ENCODE measurements around the gene RHOG. TPM values are rescaled to one million over a fixed set of nuclear protein-coding genes. Genes with fewer than 3 reads are reported as not detected.

The RHOG gene
- total and polyA plus RNA-seq, 2 experiments from 2014 or later, result 18.0 to 36.9 TPM

GRCh38 chr11:3810446-3810845 is 30.3 kb downstream of the RHOG start:
- Histone ChIP-seq H3K9me3 (ENCODE audit: low read depth) (no peaks in the 10 kb centered on the region), H3K36me3 (replicated peaks; ENCODE audit: insufficient read depth, low read depth) (no peaks in the 10 kb centered on the region), H3K9me2 (replicated peaks; ENCODE audit: insufficient read depth) (no peaks in the 10 kb centered on the region), H2AFZ (no peak overlapping the region), H3K4me3 (no peak overlapping the region), H4K20me1 (ENCODE audit: insufficient read depth, poor library complexity, severe bottlenecking) (no peaks in the 10 kb centered on the region), H3K27ac (no peak overlapping the region), H3K79me2 (no peaks in the 10 kb centered on the region), H3K27me3 (no peaks in the 10 kb centered on the region), H3K4me2 (no peak overlapping the region), H3K4me1 (ENCODE audit: insufficient read depth) (no peaks in the 10 kb centered on the region)
- TF ChIP-seq EZH2phosphoT487 (IDR thresholded peaks at IDR 0.05; ENCODE audit: low read depth, severe bottlenecking, unreplicated experiment), result no peak
- no peak for TF ChIP-seq CTCF (IDR thresholded peaks at IDR 0.05; ENCODE audit: poor library complexity)
- no peak for TF ChIP-seq EZH2 (IDR thresholded peaks at IDR 0.05; ENCODE audit: borderline replicate concordance)
- no peak for DNase-seq (ENCODE audit: low spot score)
- WGBS (ENCODE audit: low lambda C conversion rate, missing lambda C conversion rate), result 79% methylated on average over 3 of the region's 3 CpGs

- H2AFZ ChIP-seq, result no peak overlapping the region
- H3K27me3 ChIP-seq, result no peaks in the 10 kb centered on the region
- no peaks in the 10 kb centered on the region for H3K9me3 ChIP-seq (ENCODE audit: low read depth)
- WGBS (ENCODE audit: low lambda C conversion rate, missing lambda C conversion rate), result 93% methylated on average over 1 of the region's 1 CpG
- H3K27ac ChIP-seq, result no peak overlapping the region
- no peak for DNase-seq (ENCODE audit: low spot score)
- H3K4me1 ChIP-seq (ENCODE audit: insufficient read depth), result no peaks in the 10 kb centered on the region
- H3K4me3 ChIP-seq, result no peak overlapping the region
- no peaks in the 10 kb centered on the region for H3K79me2 ChIP-seq
- H4K20me1 ChIP-seq (ENCODE audit: insufficient read depth, poor library complexity, severe bottlenecking), result no peaks in the 10 kb centered on the region
- no peaks in the 10 kb centered on the region for H3K9me2 ChIP-seq (replicated peaks; ENCODE audit: insufficient read depth)
- H3K4me2 ChIP-seq, result peak overlapping the region; percentile 91
- TF ChIP-seq CTCF (IDR thresholded peaks at IDR 0.05; ENCODE audit: poor library complexity), result no peak
- TF ChIP-seq EZH2 (IDR thresholded peaks at IDR 0.05; ENCODE audit: borderline replicate concordance), result no peak
- TF ChIP-seq EZH2phosphoT487 (IDR thresholded peaks at IDR 0.05; ENCODE audit: low read depth, severe bottlenecking, unreplicated experiment), result no peak
- no peaks in the 10 kb centered on the region for H3K36me3 ChIP-seq (replicated peaks; ENCODE audit: insufficient read depth, low read depth)
Observed at GRCh38 chr11:3809624-3809928, 31.2 kb downstream of the RHOG start.

DNA sequence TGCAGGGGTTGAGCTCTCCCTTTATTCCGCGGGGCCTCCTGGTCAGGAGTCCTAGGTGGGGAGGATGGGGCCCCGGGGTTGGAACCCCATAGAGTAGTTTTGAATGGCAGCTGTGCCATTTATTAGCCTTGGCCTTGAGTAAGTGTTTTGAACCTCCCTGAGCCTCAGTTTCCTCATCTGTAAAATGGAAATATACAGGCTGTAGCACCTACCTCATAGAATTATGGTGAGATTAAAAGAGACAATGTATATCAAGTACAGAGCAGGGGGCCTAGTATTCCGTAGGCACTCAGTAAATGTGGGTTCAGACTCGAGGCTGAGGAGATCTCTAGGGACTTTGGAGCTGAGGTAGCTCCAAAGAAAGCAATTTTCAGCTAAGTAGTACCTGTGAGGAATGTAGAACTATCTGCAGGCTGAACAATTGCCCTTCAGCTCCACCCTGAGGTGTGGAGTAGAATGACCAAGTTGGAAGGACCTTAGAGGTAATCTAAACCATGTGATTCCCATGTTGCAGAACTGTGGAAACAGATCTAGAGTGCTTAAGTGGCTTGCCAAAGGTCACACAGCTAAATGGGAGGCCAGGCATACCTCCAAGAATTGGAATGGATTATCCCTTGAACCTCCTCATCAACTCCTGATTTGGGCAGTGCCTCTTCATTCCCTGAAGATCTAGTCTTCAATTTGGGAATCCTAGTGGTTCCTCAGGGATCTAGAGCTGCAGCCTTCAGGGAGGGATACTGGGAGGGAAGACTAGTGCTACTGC is 31.7 kb downstream of the RHOG start:
- Histone ChIP-seq H3K9me2 (replicated peaks; ENCODE audit: insufficient read depth) (no peaks in the 10 kb centered on the region), H3K27me3 (no peaks in the 10 kb centered on the region), H3K4me3 (peak overlapping the region; percentile 71), H4K20me1 (ENCODE audit: insufficient read depth, poor library complexity, severe bottlenecking) (no peaks in the 10 kb centered on the region), H3K27ac (peak overlapping the region; percentile 65), H3K9me3 (ENCODE audit: low read depth) (no peaks in the 10 kb centered on the region), H3K4me2 (peak overlapping the region; percentile 91), H3K79me2 (no peaks in the 10 kb centered on the region), H3K36me3 (replicated peaks; ENCODE audit: insufficient read depth, low read depth) (no peaks in the 10 kb centered on the region), H2AFZ (peak overlapping the region; percentile 91), H3K4me1 (ENCODE audit: insufficient read depth) (no peaks in the 10 kb centered on the region)
- WGBS (ENCODE audit: low lambda C conversion rate, missing lambda C conversion rate), result 33% methylated on average over 3 of the region's 5 CpGs
- no peak for TF ChIP-seq EZH2phosphoT487 (IDR thresholded peaks at IDR 0.05; ENCODE audit: low read depth, severe bottlenecking, unreplicated experiment)
- no peak for TF ChIP-seq EZH2 (IDR thresholded peaks at IDR 0.05; ENCODE audit: borderline replicate concordance)
- TF ChIP-seq CTCF (IDR thresholded peaks at IDR 0.05; ENCODE audit: poor library complexity), result peak; percentile 48
- peak; percentile 80 for DNase-seq (ENCODE audit: low spot score)
